NCI-H1930 (cell line): ENCODE measurements around the gene ZDHHC7.

Experiments used
- DNase-seq, 2 experiments: peaks; one replicate each; lab custom pipeline; 2025; lab: John Stamatoyannopoulos, UW

The ZDHHC7 gene

DNA sequence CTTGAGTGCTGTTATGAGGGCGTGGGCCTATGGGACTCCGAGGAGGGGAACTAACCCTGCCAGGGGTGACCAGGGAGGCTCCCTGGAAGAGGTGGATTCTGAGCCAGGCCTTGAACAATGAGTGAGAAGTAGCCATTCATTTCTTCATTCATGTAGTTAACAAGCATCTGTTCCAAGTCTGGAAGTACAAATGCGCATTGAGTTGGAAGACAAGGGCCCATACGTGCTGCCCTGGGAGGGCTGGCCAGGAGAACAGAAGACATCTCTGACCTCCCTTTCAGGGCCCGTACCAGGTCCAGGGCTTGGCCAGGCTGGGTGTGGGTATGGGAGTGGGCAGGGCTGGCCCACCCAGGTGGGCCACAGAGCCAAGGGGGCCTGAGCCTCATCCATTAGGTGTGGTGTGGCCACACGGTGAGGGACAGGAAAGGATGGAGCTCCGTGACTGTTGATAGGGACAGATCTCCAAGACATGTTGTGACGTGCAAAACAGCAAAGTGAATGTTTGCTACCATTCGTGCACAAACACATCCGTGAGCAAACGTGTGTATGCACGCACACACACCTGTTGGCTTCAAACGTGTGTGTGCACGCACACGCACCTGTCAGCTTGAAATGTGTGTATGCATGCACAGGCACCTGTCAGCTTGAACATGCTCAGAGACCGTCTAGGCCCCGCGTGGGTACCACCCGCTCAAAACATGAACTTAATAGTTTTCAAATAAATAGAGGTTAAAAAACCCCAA lies 46.8 kb downstream of the ZDHHC7 start:
- DNase-seq: no peak

DNA sequence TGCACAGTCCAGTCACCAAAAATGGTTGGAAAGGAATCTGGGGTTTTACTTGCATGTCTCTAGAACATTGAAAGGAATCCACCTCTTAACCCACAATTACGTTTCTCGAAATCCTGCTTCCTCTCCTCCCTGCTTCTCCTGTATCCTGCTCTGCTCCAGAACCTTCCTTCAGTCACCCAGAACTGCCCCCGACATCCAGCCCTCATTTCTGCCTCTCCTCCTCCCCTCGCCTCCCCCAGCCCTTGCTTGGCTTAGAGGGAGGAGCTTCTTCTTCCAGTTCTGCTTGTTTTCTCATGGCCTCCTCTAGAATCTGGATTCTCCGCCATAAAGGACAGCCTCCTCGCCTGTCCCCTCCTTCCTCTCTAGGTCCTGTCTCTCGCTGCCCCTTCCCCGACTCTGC lies 48.3 kb downstream of the ZDHHC7 start:
- DNase-seq: no peak

DNA sequence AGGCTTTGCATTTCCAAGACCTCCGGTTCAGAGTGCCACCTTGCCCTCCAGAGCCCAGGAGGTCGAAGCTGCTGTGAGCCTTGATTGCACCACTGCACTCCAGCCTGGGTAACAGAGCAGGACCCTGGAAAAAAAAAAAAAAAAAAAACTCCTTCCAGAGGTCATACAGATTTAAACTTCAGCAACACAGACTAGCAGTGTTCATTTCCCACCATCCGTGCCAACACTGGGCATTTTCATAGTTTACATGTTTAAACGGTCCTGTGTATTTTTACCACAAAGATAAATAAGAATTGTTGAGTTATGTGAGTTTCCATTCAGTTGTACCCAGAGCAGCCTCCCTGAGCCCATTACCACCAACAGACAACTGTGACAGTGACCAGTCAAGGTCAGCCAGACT lies 50.4 kb downstream of the ZDHHC7 start:
- DNase-seq: no peak

DNA sequence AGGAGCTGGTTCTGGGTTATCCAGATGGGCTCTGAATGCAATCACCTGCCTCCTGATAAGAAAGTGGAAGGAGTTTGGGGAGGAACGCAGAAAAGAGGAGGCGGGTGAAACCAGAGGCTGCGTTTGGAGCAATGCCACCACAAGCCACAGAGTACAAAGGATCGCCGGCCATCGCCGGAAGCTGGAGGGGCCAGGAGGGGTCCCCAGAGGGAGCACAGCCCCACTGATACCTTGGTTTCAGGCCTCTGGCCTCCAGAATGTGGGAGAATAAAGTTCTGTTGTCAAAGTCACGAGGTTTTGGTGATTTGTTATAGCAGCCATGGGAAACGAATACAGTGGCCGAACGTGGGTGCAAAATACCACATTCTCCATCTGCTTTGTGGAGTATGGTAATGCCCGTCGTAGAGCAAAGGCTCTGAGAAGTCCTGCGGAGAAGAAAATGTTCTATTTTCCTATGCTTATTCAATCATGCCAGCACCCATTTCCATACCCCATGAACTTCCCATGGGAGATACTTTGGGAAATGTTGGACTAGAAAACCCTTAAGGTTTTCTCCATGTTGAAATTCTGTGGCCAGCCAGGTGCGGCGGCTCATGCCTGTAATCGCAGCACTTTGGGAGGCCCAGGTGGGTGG lies 51.4 kb downstream of the ZDHHC7 start:
- DNase-seq: no peak

DNA sequence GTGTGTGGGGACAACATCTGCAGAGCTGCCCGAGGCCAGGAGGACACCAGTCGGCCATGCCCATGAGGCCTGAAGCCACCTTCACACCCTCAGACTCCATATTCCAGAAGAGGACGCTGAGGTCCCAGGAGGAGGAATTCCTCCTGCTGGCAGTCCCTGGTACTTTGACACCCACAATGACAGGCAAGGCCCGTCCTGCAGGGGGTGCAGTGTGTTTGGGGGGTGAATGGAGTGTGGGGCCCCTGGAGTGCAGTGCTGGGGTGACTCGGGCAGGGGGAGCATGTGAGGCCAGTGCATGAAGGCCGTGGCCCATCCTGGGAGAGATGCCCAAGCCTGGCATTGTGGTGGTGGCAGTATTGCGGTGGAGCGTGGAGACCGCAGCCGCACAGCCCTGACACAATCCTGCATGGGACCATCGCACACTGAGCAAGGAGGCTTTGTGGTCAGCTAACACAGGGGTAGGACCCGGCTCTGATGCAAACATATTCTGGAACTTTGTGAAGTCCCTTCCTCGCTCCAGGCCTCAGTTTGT lies 52.2 kb downstream of the ZDHHC7 start:
- DNase-seq: no peak

DNA sequence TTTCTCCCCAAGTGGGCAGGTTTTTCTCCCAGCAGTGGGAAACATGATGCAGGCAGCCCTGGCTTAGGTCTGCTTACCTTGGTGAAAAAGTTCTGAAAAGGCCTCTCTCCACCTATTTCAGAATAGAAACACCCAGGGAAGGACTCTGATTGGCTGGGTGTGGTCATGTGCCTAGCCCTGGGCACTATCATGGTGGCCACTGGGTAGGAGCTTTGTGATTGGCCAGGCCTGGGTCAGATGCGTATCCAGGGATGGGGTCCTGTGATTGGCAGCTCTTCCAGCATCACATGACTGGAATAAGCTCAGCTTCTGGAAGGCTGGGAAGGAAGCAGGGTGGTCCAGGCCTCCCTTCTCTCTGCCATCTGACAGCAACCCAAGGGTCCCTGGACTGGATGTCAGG lies 53.5 kb downstream of the ZDHHC7 start:
- no peak for DNase-seq

DNA sequence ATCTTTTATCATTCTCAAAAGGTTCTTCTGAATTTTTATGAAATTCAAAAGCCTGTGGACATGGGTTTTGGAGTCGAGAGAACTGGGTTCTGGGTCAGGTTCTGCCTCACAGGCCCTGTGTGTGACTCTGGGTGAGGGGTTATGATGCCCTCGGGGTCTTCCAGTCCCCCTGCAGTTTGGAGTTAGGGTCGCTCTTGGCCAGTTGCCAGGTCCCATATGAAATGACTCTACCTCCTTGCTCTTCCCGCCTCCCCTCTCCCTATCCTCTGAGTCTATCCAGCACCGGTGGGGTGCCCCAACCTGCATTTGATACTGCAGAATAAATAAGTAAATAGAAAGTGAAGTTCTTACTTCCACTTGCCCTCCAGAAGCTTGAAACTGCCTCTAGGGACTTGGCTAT lies 54.1 kb downstream of the ZDHHC7 start:
- DNase-seq: no peak

DNA sequence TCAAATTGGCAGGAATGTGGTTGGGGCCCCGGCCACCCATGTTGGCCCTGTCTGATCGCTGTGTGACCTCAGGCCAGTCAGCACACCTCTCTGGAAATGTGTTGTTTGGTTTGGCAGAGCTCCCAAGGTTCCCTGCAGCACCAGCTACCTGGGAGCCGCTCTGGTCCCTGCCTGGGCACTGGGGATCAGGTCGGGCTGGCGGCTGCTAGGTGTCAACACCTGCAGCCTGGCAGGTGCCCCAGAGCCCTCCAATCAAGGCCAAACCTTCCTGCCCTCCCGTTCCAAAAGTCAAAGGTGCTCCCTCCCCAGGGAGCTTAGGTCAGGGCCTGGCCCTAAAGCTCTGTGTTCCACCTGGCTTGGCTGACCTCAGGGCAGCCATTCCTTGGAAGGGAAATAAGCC lies 55.9 kb downstream of the ZDHHC7 start:
- DNase-seq: no peak

DNA sequence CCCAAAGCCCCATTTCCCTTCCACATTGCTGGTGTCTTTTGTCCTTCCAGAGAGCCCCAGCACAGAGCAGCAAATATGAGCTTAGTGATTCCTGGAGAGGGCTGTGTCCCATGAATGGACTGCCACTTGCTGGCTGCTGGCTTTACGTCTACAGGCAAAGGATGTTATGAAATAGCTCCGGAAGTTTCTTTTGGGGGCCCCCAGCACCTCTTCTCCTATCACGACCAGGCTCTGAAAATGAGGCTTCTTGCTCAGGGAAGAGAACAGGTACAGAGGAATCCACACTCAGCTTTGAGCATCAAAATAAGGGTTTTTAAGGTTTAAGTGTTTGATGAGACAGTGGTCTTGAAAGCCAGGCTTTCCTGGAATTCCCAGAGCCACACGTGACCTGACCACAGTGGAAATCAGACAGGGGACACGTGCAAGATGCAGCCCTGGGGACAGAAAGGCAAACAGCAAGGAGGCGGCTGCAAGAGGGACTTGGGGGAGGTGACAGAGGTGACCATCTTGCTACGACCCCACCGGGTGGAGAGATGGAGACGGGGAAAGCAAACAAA lies 58.1 kb downstream of the ZDHHC7 start:
- DNase-seq: no peak

DNA sequence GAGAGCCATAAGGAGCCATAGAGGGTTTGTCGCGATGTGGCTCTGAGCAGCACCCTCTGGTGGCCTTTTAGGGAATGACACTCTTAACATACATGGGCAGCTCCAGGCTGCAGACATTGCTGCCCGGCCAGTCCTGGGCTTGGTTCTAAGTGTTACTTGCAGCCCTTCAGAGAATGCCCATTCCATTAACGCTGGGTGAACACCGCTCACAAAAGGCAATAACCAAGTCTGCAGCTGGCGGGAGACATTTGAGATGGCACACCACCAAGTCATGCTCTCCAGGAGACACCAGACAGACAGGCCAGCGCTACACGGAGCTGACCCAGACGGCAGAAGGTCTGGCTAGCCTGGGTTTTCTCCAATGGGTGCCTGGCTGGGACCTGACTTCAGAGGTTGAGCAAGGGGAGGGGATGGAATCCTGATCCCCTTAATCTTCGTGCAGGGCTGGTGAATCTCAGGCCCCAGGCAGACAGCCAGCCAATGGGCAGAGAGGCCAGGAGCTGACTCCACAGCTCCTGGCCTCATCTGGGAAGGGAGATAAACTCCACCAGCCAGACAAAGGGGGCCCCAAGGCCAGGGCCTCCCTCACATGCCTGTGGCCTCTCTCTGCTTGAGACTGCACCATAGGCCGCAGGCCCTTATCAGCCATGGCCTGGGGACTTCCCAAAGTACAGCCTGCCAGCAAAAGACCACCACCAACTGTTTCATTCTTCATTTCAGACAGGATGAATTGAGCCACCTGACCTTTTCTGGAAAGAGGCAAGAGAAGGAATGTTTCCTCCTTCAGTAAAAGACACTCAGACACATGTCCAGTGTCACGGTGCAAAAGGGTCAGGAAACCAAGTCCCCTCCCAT lies 58.8 kb downstream of the ZDHHC7 start:
- DNase-seq: peak in 1 of 2 experiments; percentile 45

DNA sequence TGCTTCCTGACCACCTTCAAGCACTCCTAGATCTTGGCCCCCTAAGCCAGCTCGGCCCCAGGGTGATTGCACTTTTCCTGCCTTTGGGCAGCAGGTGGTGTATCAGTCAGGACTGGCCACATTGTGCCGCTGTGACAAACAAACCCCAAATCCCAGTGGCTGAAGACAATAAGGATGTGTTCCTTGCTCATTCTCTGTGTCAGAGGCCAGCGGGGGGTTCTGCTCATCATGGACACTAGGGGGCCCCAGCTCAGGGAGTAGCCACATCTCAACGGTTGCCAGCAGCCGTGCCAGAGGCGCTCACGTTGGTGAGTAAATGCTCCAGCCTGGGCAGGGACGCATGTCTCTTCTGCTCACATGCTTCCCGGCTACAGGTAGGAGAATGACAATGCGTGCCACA lies 60.4 kb downstream of the ZDHHC7 start:
- DNase-seq: no peak

DNA sequence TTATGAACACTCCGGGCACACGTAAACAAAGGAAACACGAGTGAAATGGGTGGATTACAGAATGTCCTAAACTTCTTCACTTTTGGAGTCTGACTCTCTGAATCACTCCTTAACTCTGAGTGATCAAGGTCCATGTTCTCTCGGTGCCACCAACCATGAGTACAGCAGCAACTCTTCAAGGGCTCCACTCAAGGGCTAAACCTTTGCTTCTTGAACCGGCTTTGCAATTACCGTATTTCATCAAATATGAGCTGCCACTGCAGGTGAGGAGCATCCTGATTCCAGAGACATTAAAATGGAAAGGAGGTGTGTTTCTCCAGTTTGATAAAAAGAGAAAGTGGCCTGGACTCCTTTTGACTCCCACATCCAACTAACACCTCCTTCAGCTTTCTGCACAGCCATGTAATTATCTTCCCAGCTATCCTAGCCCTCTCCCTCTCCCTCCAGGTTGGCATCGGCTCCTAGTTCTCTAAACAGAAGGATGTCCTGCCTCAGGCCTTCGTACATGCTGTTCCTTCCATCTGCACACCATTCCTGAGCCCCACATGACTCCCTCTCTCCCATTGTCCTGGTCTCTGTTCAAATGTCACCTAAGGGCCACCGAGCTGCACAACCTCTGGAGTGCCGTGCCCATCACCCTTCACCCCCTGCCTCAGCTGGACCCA lies 61.4 kb downstream of the ZDHHC7 start:
- DNase-seq: no peak

DNA sequence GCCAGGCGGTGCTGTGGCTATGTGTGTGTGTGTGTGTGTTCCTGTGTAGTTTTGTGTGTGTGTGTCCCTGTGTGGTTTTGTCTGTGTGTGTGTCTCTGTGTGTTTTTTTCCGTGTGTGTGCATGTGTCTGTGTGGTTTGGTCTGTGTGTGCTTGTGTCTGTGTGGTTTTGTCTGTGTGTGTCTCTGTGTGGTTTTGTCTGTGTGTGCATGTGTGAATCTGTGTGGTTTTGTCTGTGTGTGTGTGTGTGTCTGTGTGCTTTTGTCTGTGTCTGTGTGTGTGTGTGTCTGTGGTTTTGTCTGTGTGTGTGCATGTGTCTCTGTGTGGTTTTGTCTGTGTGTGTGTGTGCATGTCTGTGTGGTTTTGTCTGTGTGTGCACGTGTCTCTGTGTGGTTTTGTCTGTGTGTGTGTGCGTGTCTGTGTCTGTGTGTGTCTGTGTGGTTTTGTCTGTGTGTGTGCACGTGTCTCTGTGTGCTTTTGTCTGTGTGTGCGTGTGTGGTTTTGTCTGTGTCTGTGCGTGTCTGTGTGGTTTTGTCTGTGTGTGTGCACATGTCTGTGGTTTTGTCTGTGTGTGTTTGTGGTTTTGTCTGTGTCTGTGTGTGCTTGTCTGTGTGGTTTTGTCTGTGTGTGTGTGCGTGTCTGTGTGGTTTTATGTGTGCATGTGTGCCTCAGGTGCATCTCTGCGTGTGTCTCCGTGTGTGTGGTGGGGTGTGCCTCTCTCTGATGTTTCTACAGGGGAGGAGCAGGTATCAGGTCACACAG lies 62.3 kb downstream of the ZDHHC7 start:
- no peak for DNase-seq

DNA sequence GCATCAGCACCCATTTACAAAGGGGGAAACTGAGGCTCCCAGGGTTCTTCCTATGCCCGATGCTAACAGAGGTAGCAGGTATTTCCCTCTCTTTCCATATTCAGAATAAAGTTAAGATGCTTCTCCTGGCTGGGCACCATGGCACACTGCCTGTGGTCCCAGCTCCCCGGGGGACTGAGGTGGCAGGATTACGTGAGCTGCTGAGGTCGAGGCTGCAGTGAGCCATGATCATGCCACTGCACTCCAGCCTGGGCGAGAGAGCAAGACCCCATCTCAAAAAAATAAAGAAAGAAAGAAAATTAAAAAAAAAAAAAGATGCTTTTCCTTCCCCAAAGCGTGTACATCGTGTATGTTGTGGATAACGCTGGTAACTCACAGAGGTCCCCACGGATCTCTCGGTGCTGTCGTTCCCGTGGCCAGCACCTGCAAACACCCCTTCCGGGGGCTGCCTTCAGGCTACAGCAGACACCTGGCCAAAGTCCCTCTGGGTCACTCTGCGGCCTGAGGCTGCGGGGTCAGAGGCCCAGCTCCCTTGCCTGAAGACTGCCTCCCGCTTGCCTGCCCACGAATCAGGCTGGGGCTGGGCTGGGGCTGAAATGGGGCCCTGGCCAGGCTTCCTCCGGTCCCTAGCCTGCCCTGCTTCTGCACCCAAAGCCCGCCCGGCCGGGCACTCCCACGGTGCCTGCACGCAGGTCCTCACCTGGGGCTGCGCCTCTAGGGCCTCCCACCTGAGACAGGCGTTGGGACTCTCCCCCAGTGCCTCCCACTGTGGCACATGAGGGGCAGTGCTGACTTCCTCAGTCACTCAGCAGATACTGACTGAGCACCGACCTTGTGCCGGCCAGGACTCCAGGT lies 63.1 kb downstream of the ZDHHC7 start:
- no peak for DNase-seq

DNA sequence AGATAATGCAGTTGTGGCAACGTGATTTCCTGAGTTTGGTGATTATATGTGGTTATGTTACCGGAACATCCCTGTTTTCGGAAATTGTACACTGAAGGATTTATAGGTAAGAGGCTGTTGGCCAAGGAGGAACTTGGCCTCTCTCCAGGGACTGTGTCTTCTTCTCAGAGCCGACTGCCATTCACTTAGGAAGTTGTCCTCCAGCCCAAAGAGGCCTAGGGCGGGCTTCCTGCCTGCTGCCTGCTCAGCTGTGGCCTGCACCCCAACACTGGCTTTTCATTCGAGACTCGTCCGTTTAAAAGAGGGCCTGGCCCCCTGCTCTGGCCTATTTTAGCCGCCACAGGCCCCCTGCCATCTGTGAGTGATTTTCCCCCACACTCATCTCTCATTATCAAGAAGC lies 64.3 kb downstream of the ZDHHC7 start:
- DNase-seq: no peak

DNA sequence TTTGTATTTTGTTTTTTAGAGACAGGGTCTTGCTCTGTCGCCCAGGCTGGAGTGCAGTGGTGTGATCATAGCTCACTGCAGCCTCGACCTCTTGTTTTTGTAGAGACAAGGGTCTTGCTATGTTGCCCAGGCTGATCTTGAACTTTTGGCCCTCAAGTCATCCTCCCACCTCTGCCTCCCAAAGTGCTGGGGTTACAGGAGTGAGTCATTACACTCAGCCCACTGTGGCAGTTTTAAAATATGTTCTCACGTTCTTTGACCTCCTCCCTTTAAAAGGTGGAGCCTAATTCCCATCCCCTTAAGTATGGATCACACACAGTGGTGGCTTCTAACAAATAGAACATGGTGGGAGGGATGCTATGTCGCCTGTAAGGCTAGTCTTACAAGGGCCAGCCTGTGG lies 67.7 kb downstream of the ZDHHC7 start:
- DNase-seq: no peak

DNA sequence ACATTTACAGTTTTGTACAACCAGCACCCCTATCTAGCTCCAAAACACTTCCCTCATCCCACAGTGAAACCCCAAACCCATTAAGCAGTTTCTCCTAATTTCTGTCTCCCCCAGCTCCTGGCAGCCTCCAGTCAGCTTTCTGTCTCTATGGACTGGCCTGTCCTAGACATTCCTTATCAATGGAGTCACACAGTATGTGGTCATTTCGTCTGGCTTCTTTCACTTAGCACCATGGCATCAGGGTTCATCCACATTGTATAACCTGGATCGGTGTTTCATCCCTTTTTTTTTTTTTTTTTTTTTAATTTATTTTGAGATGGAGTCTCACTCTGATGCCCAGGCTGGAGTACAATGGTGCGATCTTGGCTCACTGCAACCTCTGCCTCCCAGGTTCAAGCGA lies 68.5 kb downstream of the ZDHHC7 start:
- no peak for DNase-seq

DNA sequence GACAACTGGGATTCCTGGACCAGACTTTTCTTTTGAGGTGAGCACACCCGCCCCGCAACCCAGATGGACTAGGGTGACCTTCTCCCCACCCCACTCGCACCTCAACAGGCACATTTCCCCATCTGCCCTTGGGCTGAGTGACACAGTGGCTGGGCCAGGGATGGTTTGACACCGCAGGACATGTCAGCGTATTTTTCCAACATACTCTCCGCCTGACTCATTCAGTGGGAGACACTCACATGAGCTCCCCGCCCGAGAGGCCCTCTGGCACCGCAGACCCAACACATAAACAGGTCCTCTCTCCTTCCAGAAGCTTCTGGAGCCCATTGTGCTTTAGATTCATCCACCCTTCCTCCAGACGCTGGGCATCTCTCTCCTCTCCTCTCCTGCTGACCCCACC lies 69.4 kb downstream of the ZDHHC7 start:
- DNase-seq: no peak

DNA sequence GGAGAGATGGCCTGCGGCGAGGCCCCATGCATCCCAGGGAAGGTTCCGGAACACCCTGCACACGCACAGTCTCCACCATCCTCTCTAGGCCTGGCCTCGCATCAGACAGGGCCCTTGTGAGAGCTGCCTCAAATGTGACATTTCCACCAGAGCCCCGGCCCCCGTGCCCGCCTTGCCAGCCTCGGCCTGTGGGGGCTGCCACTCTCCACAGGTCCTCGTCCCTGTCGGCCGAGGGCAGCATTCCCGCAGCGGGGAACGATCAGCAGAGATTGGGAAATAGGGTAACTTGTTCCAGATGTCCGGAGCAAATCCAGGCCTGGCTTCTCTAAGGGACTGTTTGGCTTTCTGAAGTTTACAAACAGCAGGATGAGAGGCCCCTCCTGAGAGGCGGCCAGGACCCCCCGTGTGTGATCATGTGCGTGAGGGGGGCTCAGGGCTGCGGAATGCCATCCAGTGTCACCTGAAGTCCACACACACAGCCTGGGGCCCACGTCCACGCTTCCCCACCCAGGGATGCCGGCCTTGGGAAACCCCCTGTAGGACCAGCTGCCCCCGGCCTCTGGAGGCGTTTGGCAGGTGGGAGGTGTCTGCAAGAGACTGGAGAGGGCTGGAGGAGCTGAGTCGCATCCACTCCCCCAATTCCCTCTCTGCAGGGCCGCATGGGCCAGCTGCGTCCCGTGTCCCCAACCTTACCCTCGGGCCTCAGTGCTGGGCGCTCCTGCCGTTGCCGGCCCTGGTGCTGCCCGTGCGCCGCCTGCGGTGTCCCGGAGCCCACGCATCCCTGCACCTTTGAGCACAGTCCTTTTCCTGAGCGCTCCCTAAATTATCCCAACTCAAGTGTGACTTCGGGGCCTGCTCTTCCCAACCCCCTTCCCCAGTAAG lies 70.4 kb downstream of the ZDHHC7 start:
- DNase-seq: no peak
